ENCODE data around the gene GADD45G. TPM values are rescaled to one million over a fixed set of nuclear protein-coding genes. Genes with fewer than 3 reads are reported as not detected.

GADD45G gene, protein sequence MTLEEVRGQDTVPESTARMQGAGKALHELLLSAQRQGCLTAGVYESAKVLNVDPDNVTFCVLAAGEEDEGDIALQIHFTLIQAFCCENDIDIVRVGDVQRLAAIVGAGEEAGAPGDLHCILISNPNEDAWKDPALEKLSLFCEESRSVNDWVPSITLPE
- total RNA-seq (6.9 TPM), polyA plus RNA-seq (21.0 TPM)
- long read RNA-seq, donor 1: 0 reads
- long read RNA-seq, donor 2: 0 reads
- long read RNA-seq, donor 3, transcript GADD45G-201 (4 exons, 1,065 nt): major isoform, 10 of 10 reads
- long read RNA-seq, donor 3, partial matches to known transcripts: 0 of 10 reads
- long read RNA-seq, donor 3, other reads (novel, unspliced or antisense): 0 of 10 reads
- long read RNA-seq, donor 4, partial matches to known transcripts: 0 of 1 reads
- long read RNA-seq, donor 4, other reads (novel, unspliced or antisense): 0 of 1 reads
- long read RNA-seq, donor 5, transcript GADD45G-201 (4 exons, 1,065 nt): major isoform, 5 of 5 reads
- long read RNA-seq, donor 5, partial matches to known transcripts: 0 of 5 reads
- long read RNA-seq, donor 5, other reads (novel, unspliced or antisense): 0 of 5 reads
- long read RNA-seq, donor 6, partial matches to known transcripts: 0 of 1 reads
- long read RNA-seq, donor 6, other reads (novel, unspliced or antisense): 0 of 1 reads
- long read RNA-seq, donor 7, transcript GADD45G-201 (4 exons, 1,065 nt): major isoform, 6 of 6 reads
- long read RNA-seq, donor 7, partial matches to known transcripts: 0 of 6 reads
- long read RNA-seq, donor 7, other reads (novel, unspliced or antisense): 0 of 6 reads
- long read RNA-seq, donor 8, partial matches to known transcripts: 0 of 4 reads
- long read RNA-seq, donor 8, other reads (novel, unspliced or antisense): 0 of 4 reads
- long read RNA-seq, donor 9, partial matches to known transcripts: 0 of 1 reads
- long read RNA-seq, donor 9, other reads (novel, unspliced or antisense): 0 of 1 reads
- long read RNA-seq, donor 10, partial matches to known transcripts: 0 of 3 reads
- long read RNA-seq, donor 10, other reads (novel, unspliced or antisense): 0 of 3 reads

DNA sequence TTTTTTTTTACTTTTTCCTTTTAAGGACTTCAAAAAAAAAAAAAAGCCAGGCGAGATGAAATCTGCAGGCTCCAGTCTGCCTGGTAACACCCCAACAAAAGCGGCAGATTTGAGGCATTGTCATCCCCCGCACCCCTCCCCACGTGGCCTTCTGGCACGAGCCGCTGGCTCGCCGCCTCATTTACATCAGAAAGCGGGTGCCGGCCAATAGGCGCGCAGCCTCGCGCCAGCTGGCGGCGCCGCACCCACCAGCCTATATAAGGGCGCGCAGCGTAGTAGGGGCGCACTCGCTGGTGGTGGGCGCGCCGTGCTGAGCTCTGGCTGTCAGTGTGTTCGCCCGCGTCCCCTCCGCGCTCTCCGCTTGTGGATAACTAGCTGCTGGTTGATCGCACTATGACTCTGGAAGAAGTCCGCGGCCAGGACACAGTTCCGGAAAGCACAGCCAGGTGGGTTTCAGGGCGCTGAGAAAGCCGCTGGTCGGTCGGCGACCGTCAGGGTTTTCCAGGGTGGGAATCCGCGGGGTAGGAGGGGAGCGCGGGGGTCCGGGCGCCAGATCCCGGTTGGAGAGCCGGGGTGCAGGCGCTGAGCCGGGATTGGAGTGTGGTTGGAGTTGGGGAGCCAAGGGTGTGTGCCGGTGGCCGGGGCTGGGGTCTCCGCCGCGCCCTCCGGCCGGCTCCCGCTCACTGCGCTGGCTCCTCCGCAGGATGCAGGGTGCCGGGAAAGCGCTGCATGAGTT is at the start of gene GADD45G:
Gene GADD45G (plus strand): TSS at position 284 of the 736 bp plus-strand sequence. CDS start 110 bp downstream, at position 394.
- WGBS: under 1% methylated on average over 63 of the region's 63 CpGs
- Histone ChIP-seq H3K4me3 (ENCODE audit: low read length in 2 of 2) (peak within 1 kb of the TSS; percentile 49 to 53), H3K27me3 (ENCODE audit: control insufficient read depth in 2 of 2, insufficient read depth in 1 of 2, low read length in 1 of 2) (peaks cover 36 to 80% of the 10 kb centered on the region in 2 donors), H3K36me3 (ENCODE audit: control insufficient read depth in 2 of 2, insufficient read depth in 2 of 2, low read length in 1 of 2) (no peaks in the 10 kb centered on the region), H3K27ac (ENCODE audit: low read depth in 1 of 2, low read length in 1 of 2) (peak within 1 kb of the TSS in 1 of 2 donors; percentile 82), H3K9me3 (ENCODE audit: control insufficient read depth in 2 of 2, insufficient read depth in 1 of 2, low read length in 1 of 2) (peaks cover 0 to 2% of the 10 kb centered on the region in 2 donors), H3K4me1 (ENCODE audit: control insufficient read depth in 2 of 2, insufficient read depth in 2 of 2, low read length in 2 of 2) (peaks cover 30 to 42% of the 10 kb centered on the region in 2 donors)
- DNase-seq (ENCODE audit: low read depth in 6 of 9, low spot score in 9 of 9): peak; percentile 66 to 95 (median 87)

DNA sequence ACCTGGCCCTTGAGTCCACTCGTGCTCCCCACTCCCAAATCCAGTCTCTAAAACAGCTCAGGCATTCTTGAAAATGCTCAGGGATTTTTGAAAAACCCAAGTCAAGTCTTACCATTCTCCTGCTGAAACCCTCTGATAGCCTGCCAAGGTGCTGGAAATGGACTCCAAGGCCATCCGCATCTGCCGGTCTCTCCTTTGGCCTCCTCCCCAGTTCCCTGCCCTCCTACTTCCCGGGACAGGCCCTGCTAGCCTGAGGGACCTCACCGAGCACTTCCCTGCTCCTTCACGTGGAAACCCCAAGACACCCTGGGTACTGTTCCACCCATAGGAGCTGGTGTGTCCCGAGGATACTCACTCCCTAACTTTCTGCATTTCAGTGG is 49.8 kb upstream of the GADD45G start:
- 96% methylated on average over 7 of the region's 7 CpGs for WGBS

DNA sequence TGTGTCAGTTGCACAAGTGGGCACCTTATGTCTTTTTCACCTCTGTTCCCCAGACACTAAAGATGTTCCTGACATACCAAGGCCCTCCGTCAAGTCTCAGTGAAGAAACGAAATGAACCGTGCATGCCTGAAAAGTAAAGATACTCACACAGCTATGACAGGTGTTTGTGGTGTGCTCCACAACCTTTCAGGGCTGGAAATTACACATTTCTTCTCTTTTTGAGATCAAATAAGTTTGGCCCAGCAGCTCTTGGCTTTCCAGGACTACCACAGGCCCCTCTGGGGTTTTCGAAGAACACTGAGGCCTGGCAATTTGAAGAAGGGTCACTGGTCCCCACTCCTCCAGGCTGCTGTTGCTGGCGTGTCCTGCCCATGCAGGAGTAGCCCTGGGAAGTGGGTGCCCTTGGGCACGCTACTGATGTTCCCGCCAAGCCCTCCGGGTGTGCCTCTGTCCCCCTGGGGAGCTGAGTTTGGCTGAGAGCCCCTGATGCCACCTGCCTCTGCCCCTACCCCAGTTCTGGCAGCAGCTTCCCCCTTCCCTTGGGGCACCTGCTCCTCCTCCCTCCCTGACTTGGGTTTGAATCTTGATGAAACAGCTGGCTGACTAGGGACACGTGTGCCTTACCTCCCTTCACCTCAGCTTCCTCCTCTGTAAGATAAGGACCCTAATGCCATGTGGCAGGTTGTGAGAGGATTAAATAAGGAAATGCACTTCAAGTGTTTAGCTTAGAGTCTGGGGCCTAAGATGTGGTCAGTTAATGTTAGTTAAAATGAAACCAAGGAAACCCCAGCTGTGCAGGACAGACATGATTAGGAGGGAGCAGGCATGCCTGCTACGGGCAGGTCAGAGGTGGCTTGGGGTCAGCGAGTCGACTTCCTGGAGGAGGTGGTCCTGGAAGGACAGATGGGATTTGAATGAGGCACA is 49.1 kb upstream of the GADD45G start:
- no peaks in the 10 kb centered on the region for H3K36me3 ChIP-seq (ENCODE audit: control insufficient read depth in 2 of 2, insufficient read depth in 2 of 2, low read length in 1 of 2)
- peaks cover 49 to 53% of the 10 kb centered on the region in 2 donors for H3K4me1 ChIP-seq (ENCODE audit: control insufficient read depth in 2 of 2, insufficient read depth in 2 of 2, low read length in 2 of 2)
- no peaks in the 10 kb centered on the region for H3K27me3 ChIP-seq (ENCODE audit: control insufficient read depth in 2 of 2, insufficient read depth in 1 of 2, low read length in 1 of 2)
- WGBS: 16% methylated on average over 12 of the region's 12 CpGs
- peak in 5 of 9 donors; percentile 62 to 88 (median 66) for DNase-seq (ENCODE audit: low read depth in 6 of 9, low spot score in 9 of 9)
- H3K27ac ChIP-seq (ENCODE audit: low read depth in 1 of 2, low read length in 1 of 2): peak overlapping the region in 1 of 2 donors; percentile 82
- no peak overlapping the region for H3K4me3 ChIP-seq (ENCODE audit: low read length in 2 of 2)
- H3K9me3 ChIP-seq (ENCODE audit: control insufficient read depth in 2 of 2, insufficient read depth in 1 of 2, low read length in 1 of 2): no peaks in the 10 kb centered on the region

More for the DNA sequence above, 49.8 kb upstream of the GADD45G start:
- Histone ChIP-seq H3K27ac (ENCODE audit: low read depth in 1 of 2, low read length in 1 of 2) (peak overlapping the region in 1 of 2 donors; percentile 82), H3K4me3 (ENCODE audit: low read length in 2 of 2) (no peak overlapping the region), H3K4me1 (ENCODE audit: control insufficient read depth in 2 of 2, insufficient read depth in 2 of 2, low read length in 2 of 2) (peaks cover 49 to 53% of the 10 kb centered on the region in 2 donors), H3K9me3 (ENCODE audit: control insufficient read depth in 2 of 2, insufficient read depth in 1 of 2, low read length in 1 of 2) (no peaks in the 10 kb centered on the region), H3K27me3 (ENCODE audit: control insufficient read depth in 2 of 2, insufficient read depth in 1 of 2, low read length in 1 of 2) (no peaks in the 10 kb centered on the region), H3K36me3 (ENCODE audit: control insufficient read depth in 2 of 2, insufficient read depth in 2 of 2, low read length in 1 of 2) (no peaks in the 10 kb centered on the region)
- no peak for DNase-seq (ENCODE audit: low read depth in 6 of 9, low spot score in 9 of 9)

DNA sequence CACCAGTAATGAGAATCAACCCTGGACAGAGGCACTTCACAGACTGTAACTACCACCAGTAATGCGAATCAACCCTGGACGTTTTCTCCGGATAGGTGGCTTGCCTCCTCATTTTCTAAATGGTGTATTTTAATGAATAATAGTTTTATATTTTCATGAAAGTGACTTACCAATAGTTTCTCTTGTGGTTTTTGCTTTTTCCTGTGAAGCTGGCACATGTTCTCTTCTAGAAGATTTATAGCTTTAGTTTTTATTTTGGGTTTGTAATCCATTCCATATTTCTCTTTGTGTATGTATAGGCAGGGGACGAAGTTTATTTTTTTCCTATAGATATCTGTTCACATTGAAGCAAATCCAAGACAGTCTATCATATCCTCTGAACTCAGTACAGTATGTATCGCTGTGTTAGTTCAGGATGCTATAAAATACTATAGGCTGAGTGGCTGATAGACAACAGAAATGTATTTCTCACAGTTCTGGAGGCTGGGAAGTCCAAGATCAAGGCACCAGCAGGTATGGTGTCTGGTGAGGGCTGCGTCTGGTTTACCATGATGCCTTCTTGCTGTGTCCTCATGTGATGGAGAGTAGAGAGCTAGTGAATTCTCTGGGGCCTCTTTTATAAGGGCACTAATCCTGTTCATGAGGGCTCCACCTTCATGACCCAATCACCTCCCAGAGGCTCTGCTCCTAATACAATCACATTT is 46.5 kb upstream of the GADD45G start:
- no peaks in the 10 kb centered on the region for H3K9me3 ChIP-seq (ENCODE audit: control insufficient read depth in 2 of 2, insufficient read depth in 1 of 2, low read length in 1 of 2)
- H3K27me3 ChIP-seq (ENCODE audit: control insufficient read depth in 2 of 2, insufficient read depth in 1 of 2, low read length in 1 of 2): no peaks in the 10 kb centered on the region
- DNase-seq (ENCODE audit: low read depth in 6 of 9, low spot score in 9 of 9): no peak
- no peaks in the 10 kb centered on the region for H3K36me3 ChIP-seq (ENCODE audit: control insufficient read depth in 2 of 2, insufficient read depth in 2 of 2, low read length in 1 of 2)
- H3K27ac ChIP-seq (ENCODE audit: low read depth in 1 of 2, low read length in 1 of 2): no peak overlapping the region
- 48% methylated on average over 6 of the region's 6 CpGs for WGBS
- H3K4me1 ChIP-seq (ENCODE audit: control insufficient read depth in 2 of 2, insufficient read depth in 2 of 2, low read length in 2 of 2): peaks cover 41 to 43% of the 10 kb centered on the region in 2 donors
- H3K4me3 ChIP-seq (ENCODE audit: low read length in 2 of 2): no peak overlapping the region

DNA sequence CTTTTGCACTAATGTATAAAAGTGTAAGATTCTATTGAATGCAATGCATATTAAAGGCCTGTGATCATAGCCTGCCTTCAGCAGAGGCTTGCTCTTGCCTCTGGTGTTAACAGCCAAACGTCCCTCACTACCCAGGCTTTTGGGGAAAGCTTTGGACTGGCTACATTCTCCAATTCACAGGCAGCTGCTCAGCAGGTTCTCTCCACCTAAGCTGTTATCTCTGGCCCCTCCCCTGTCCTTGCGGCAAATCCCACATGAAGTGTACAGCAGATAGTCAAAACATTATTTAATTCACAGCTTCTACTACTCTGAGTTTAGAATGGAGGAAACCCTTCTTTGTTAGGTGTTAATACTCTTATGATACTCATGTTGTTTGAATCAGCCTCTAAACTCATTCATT is 45.9 kb upstream of the GADD45G start:
- Histone ChIP-seq H3K27ac (ENCODE audit: low read depth in 1 of 2, low read length in 1 of 2) (no peak overlapping the region), H3K4me1 (ENCODE audit: control insufficient read depth in 2 of 2, insufficient read depth in 2 of 2, low read length in 2 of 2) (peaks cover 36 to 37% of the 10 kb centered on the region in 2 donors), H3K9me3 (ENCODE audit: control insufficient read depth in 2 of 2, insufficient read depth in 1 of 2, low read length in 1 of 2) (no peaks in the 10 kb centered on the region), H3K4me3 (ENCODE audit: low read length in 2 of 2) (no peak overlapping the region), H3K36me3 (ENCODE audit: control insufficient read depth in 2 of 2, insufficient read depth in 2 of 2, low read length in 1 of 2) (no peaks in the 10 kb centered on the region), H3K27me3 (ENCODE audit: control insufficient read depth in 2 of 2, insufficient read depth in 1 of 2, low read length in 1 of 2) (no peaks in the 10 kb centered on the region)
- DNase-seq (ENCODE audit: low read depth in 6 of 9, low spot score in 9 of 9): no peak
- 94% methylated on average over 2 of the region's 2 CpGs for WGBS

DNA sequence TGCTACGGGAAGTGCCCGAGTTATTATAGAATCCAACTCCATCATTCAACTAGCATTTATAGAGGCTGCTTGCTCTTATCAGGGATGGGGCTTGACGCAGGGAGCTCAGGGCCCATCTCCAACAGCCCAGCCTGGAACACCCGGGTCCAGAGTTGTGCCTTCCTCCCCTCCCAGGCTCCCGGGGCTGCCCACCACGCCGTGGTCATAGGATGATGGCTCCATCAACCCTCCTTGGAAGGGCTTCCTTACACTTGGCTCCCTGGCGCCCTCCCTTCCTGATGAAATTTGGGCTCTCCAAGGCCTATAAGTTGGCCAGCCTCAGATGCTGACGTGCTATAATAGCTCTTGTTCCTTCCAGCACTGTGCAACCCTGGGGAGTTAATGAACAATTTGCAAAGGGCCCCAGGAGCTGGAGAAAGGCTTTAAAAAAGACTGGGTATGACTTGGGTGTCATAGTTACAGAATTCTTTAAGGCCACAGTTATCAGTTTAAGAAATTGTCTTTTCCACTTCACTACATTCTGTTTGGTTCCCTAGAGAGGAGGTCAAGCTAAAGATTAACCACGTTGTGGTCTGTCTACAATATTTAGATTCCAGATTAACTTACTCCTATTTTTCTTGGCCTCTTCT is 42.5 kb upstream of the GADD45G start:
- no peaks in the 10 kb centered on the region for H3K36me3 ChIP-seq (ENCODE audit: control insufficient read depth in 2 of 2, insufficient read depth in 2 of 2, low read length in 1 of 2)
- no peak overlapping the region for H3K4me3 ChIP-seq (ENCODE audit: low read length in 2 of 2)
- WGBS: 98% methylated on average over 10 of the region's 10 CpGs
- no peak for DNase-seq (ENCODE audit: low read depth in 6 of 9, low spot score in 9 of 9)
- H3K4me1 ChIP-seq (ENCODE audit: control insufficient read depth in 2 of 2, insufficient read depth in 2 of 2, low read length in 2 of 2): peaks cover 7 to 9% of the 10 kb centered on the region in 2 donors
- no peaks in the 10 kb centered on the region for H3K27me3 ChIP-seq (ENCODE audit: control insufficient read depth in 2 of 2, insufficient read depth in 1 of 2, low read length in 1 of 2)
- no peaks in the 10 kb centered on the region for H3K9me3 ChIP-seq (ENCODE audit: control insufficient read depth in 2 of 2, insufficient read depth in 1 of 2, low read length in 1 of 2)
- no peak overlapping the region for H3K27ac ChIP-seq (ENCODE audit: low read depth in 1 of 2, low read length in 1 of 2)

DNA sequence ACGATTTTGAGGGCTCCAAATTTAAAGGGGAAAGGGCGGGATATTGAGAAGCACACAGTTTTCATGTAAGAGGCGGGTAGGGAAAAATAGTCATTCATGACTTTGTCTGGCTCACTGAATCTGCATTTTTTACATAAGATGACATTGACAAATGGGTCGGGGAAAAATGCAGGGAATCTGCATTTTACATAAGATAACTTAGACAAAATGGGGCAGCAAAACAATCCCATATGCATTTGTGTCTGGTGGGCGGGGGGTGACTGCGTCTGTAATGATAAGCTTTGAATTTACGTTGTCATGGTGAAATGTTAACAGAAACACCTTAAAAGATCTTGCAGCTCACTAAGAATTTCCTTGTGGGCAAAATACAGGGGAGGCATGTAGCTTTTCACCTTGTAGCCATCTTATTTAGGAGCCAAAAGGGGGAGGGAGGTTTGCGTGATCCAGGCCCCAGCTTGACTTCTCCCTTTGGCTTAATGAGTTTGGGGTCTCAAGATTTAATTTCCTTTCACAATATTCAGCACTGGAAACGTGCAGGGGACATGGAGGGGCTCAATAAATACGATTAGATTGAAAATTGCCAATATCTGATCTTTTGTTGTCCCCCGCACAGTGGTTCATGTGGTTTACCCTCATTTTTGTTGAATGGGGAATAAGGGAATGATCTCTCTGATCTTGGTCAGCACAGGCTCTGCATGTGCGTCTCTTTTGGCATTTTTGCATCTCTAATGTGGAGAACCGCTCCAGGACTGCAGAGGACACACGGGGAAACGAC is 41.1 kb upstream of the GADD45G start:
- Histone ChIP-seq H3K4me1 (ENCODE audit: control insufficient read depth in 2 of 2, insufficient read depth in 2 of 2, low read length in 2 of 2) (no peaks in the 10 kb centered on the region), H3K27ac (ENCODE audit: low read depth in 1 of 2, low read length in 1 of 2) (no peak overlapping the region), H3K4me3 (ENCODE audit: low read length in 2 of 2) (no peak overlapping the region), H3K27me3 (ENCODE audit: control insufficient read depth in 2 of 2, insufficient read depth in 1 of 2, low read length in 1 of 2) (no peaks in the 10 kb centered on the region), H3K36me3 (ENCODE audit: control insufficient read depth in 2 of 2, insufficient read depth in 2 of 2, low read length in 1 of 2) (no peaks in the 10 kb centered on the region), H3K9me3 (ENCODE audit: control insufficient read depth in 2 of 2, insufficient read depth in 1 of 2, low read length in 1 of 2) (no peaks in the 10 kb centered on the region)
- DNase-seq (ENCODE audit: low read depth in 6 of 9, low spot score in 9 of 9): no peak
- WGBS: 92% methylated on average over 15 of the region's 15 CpGs
